Gastrocnemius medialis (tissue), 4 donors: ENCODE data around the gene BAHCC1. TPM values are rescaled to one million over a fixed set of nuclear protein-coding genes. Genes with fewer than 3 reads are reported as not detected.

Source experiments
- ATAC-seq, 2 donors: fragments of 150-250 bp; one replicate each; pipeline ENCODE4 v1.9.1; 2016
- DNase-seq, 2 donors: peaks; one replicate each; pipeline ENCODE4 v3.0.0-alpha.2; 2019
- H3K27ac ChIP-seq, 4 donors: fragments of 200-600 bp; sonication (generic); 1 replicate in 1 of 4; 2 replicates in 3 of 4; pipeline ENCODE4 v1.5.1; 2016 to 2018; ENCODE audit warnings: mild to moderate bottlenecking in 2 of 4, moderate library complexity in 1 of 4
- H3K27me3 ChIP-seq, 3 donors: fragments of 200-600 bp; sonication (generic) in 2 of 3; 1 replicate in 1 of 3; 2 replicates in 2 of 3; pipeline versions ENCODE4 v1.5.1 to v1.6.0; 2016 to 2019; ENCODE audit warnings: mild to moderate bottlenecking in 1 of 3, moderate library complexity in 1 of 3
- H3K36me3 ChIP-seq, 2 donors: fragments of 200-600 bp; sonication (generic) in 1 of 2; one replicate each; pipeline ENCODE4 v1.5.1; 2017 to 2018
- H3K4me1 ChIP-seq, 2 donors: fragments of 200-600 bp; sonication (generic) in 1 of 2; one replicate each; pipeline ENCODE4 v1.5.1; 2016 to 2017; ENCODE audit warnings: mild to moderate bottlenecking in 2 of 2
- H3K4me3 ChIP-seq, 4 donors: fragments of 200-600 bp; sonication (generic) in 3 of 4; 1 replicate in 1 of 4; 2 replicates in 3 of 4; pipeline ENCODE4 v1.5.1; 2016 to 2019; ENCODE audit warnings: mild to moderate bottlenecking in 2 of 4
- H3K9me3 ChIP-seq, 3 donors: fragments of 200-600 bp; sonication (generic) in 2 of 3; 1 replicate in 1 of 3; 2 replicates in 2 of 3; pipeline ENCODE4 v1.5.1; 2016 to 2019
- CTCF ChIP-seq, 5 experiments: fragments of 450-650 bp in 3 of 5; fragments of 200-600 bp in 2 of 5; sonication (generic) in 2 of 5; IDR thresholded peaks in 4 of 5; conservative IDR thresholded peaks in 1 of 5; 1 replicate in 4 of 5; 2 replicates in 1 of 5; pipeline ENCODE4 v1.5.1; 2016 to 2019; ENCODE audit warnings: antibody characterized with exemption in 5 of 5, mild to moderate bottlenecking in 3 of 5, moderate library complexity in 3 of 5
- POLR2A ChIP-seq, 2 donors: fragments of 450-650 bp; IDR thresholded peaks; one replicate each; pipeline ENCODE4 v1.6.1; 2017; ENCODE audit warnings: antibody characterized with exemption in 2 of 2, mild to moderate bottlenecking in 2 of 2, moderate library complexity in 2 of 2
- in situ Hi-C, 4 donors: fragments of 200-750 bp; cut with MboI; loops; one replicate each; pipeline versions ENCODE4 v1.15.0 to v1.8.0; 2017; ENCODE audit warnings: low sequenced_read_pairs in 4 of 4
- intact Hi-C: fragments of 100-400 bp; cut with DNase I; formaldehyde crosslinking; loops from one replicate; pipeline ENCODE4 v1.15.1; 2023; ENCODE audit warnings: low total_unique reads
- total RNA-seq, 4 donors: library from RNA; depleted of rRNA; stranded (reverse); fragments of >200 nt; gene quantifications; one replicate each; pipeline versions ENCODE4 v1.1.0 to v1.2.3, GENCODE V29; 2016

The BAHCC1 gene
- total RNA-seq, 4 donors from 2014 or later, result 2.5 to 8.4 (median 5.8) TPM

- Histone ChIP-seq H3K27ac (peak overlapping the region in 2 of 4 donors; percentile 20 to 56), H3K36me3 (no peaks in the 10 kb centered on the region), H3K4me3 (peak overlapping the region in 3 of 4 donors; percentile 34 to 62 (median 51)), H3K4me1 (peaks cover 23 to 26% of the 10 kb centered on the region in 2 donors), H3K27me3 (no peaks in the 10 kb centered on the region), H3K9me3 (no peaks in the 10 kb centered on the region)
- TF ChIP-seq POLR2A (IDR thresholded peaks at IDR 0.05) (no peak), CTCF (IDR thresholded peaks at IDR 0.05 in 4 of 5, conservative IDR thresholded peaks at IDR 0.05 in 1 of 5) (no peak)
- intact Hi-C loops (loop anchor here (1.0 to 2.0 kb wide), 2 partner anchors 80 to 186 kb away; no protein-coding TSS in a partner anchor), in situ Hi-C loops (loop anchor here (5.0 to 25.0 kb wide), 4 partner anchors 186 to 226 kb away; partner anchors contain the start of gene SLC38A10 (in 1 of the 4))
- DNase-seq (peak; percentile 46 to 58), ATAC-seq (peak in 1 of 2 donors; percentile 4)
These were observed 85.1 kb downstream of the BAHCC1 start for GRCh38 chr17:81480140-81481072.

- peaks cover 23 to 26% of the 10 kb centered on the region in 2 donors for H3K4me1 ChIP-seq
- in situ Hi-C loops, result loop anchor here (5.0 to 25.0 kb wide), 4 partner anchors 186 to 226 kb away; partner anchors contain the start of gene SLC38A10 (in 1 of the 4)
- no peaks in the 10 kb centered on the region for H3K36me3 ChIP-seq
- intact Hi-C loops, result loop anchor here (1.0 to 2.0 kb wide), 2 partner anchors 80 to 187 kb away; no protein-coding TSS in a partner anchor
- peak overlapping the region; percentile 7 to 65 (median 38) for H3K27ac ChIP-seq
- TF ChIP-seq POLR2A (IDR thresholded peaks at IDR 0.05) (peak; percentile 42 to 56), CTCF (IDR thresholded peaks at IDR 0.05 in 4 of 5, conservative IDR thresholded peaks at IDR 0.05 in 1 of 5) (no peak)
- DNase-seq (peak; percentile 59 to 70), ATAC-seq (peak; percentile 67 to 72)
- H3K27me3 ChIP-seq, result no peaks in the 10 kb centered on the region
- no peaks in the 10 kb centered on the region for H3K9me3 ChIP-seq
- H3K4me3 ChIP-seq, result peak overlapping the region; percentile 45 to 62 (median 52)
These were observed 86.0 kb downstream of the BAHCC1 start for GRCh38 chr17:81481073-81481799.

- ATAC-seq (no peak), DNase-seq (no peak)
- in situ Hi-C loops, result loop anchor here (5.0 to 25.0 kb wide), 4 partner anchors 187 to 227 kb away; partner anchors contain the start of gene SLC38A10 (in 1 of the 4)
- Histone ChIP-seq H3K9me3 (no peaks in the 10 kb centered on the region), H3K4me1 (peaks cover 23 to 26% of the 10 kb centered on the region in 2 donors), H3K36me3 (no peaks in the 10 kb centered on the region), H3K27ac (peak overlapping the region; percentile 21 to 65 (median 56)), H3K27me3 (no peaks in the 10 kb centered on the region), H3K4me3 (peak overlapping the region; percentile 45 to 62 (median 52))
- no peak for TF ChIP-seq CTCF (IDR thresholded peaks at IDR 0.05 in 4 of 5, conservative IDR thresholded peaks at IDR 0.05 in 1 of 5)
- TF ChIP-seq POLR2A (IDR thresholded peaks at IDR 0.05), result no peak
- intact Hi-C loops, result loop anchor here (1.0 to 2.0 kb wide), 2 partner anchors 81 to 188 kb away; no protein-coding TSS in a partner anchor
These were observed 86.7 kb downstream of the BAHCC1 start for GRCh38 chr17:81481815-81482505.

GRCh38 chr17:81482673-81483072 lies 87.4 kb downstream of the BAHCC1 start:
- intact Hi-C loops, result no loop called here
- H3K4me3 ChIP-seq, result no peak overlapping the region
- TF ChIP-seq CTCF (IDR thresholded peaks at IDR 0.05 in 4 of 5, conservative IDR thresholded peaks at IDR 0.05 in 1 of 5), result no peak
- TF ChIP-seq POLR2A (IDR thresholded peaks at IDR 0.05), result no peak
- H3K27ac ChIP-seq, result peak overlapping the region in 3 of 4 donors; percentile 52 to 57 (median 57)
- DNase-seq, result no peak
- no peaks in the 10 kb centered on the region for H3K9me3 ChIP-seq
- no peak for ATAC-seq
- H3K36me3 ChIP-seq, result no peaks in the 10 kb centered on the region
- in situ Hi-C loops, result loop anchor here (5.0 to 25.0 kb wide), 4 partner anchors 188 to 228 kb away; partner anchors contain the start of gene SLC38A10 (in 1 of the 4)
- no peaks in the 10 kb centered on the region for H3K27me3 ChIP-seq
- peaks cover 26 to 28% of the 10 kb centered on the region in 2 donors for H3K4me1 ChIP-seq
